ENCODE measurements around the gene MOGAT3.

MOGAT3 gene

GRCh38 chr7:101160910-101161309, 39.9 kb downstream of the MOGAT3 start:
- DNase-seq (ENCODE audit: low read depth) = no peak

- no peak for DNase-seq (ENCODE audit: low read depth)
Observed at GRCh38 chr7:101159696-101160674, 40.9 kb downstream of the MOGAT3 start.

- DNase-seq (ENCODE audit: low read depth) = no peak
Observed at GRCh38 chr7:101156866-101157589, 43.8 kb downstream of the MOGAT3 start.

- DNase-seq (ENCODE audit: low read depth) = no peak
Observed at GRCh38 chr7:101156277-101156676, 44.6 kb downstream of the MOGAT3 start.

GRCh38 chr7:101155303-101155702, 45.5 kb downstream of the MOGAT3 start:
- no peak for DNase-seq (ENCODE audit: low read depth)

GRCh38 chr7:101154693-101155102, 46.1 kb downstream of the MOGAT3 start:
- no peak for DNase-seq (ENCODE audit: low read depth)

GRCh38 chr7:101153969-101154692, 46.7 kb downstream of the MOGAT3 start, which contains the start of gene AP1S1:
Gene AP1S1, plus strand, starts transcription at chr7:101154476. Its CDS starts 39 bp downstream, at chr7:101154515.
- no peak for DNase-seq (ENCODE audit: low read depth)

- no peak for DNase-seq (ENCODE audit: low read depth)
Observed at GRCh38 chr7:101151908-101152651, 48.8 kb downstream of the MOGAT3 start.

All from non-pigmented ciliary epithelial cell (primary cell).